GM19238 (cell line): ENCODE data around the gene DQX1.
"Not testable (repeated sequence)": the region's sequence is repeated elsewhere in the genome, so short reads cannot be mapped to it uniquely, and the experiment has no call there.

Experiments
- DNase-seq: peaks from one replicate; pipeline ENCODE4 v3.0.0; 2011; ENCODE audit warnings: low spot score; ENCODE audit not compliant: insufficient read length

Gene DQX1

DNA sequence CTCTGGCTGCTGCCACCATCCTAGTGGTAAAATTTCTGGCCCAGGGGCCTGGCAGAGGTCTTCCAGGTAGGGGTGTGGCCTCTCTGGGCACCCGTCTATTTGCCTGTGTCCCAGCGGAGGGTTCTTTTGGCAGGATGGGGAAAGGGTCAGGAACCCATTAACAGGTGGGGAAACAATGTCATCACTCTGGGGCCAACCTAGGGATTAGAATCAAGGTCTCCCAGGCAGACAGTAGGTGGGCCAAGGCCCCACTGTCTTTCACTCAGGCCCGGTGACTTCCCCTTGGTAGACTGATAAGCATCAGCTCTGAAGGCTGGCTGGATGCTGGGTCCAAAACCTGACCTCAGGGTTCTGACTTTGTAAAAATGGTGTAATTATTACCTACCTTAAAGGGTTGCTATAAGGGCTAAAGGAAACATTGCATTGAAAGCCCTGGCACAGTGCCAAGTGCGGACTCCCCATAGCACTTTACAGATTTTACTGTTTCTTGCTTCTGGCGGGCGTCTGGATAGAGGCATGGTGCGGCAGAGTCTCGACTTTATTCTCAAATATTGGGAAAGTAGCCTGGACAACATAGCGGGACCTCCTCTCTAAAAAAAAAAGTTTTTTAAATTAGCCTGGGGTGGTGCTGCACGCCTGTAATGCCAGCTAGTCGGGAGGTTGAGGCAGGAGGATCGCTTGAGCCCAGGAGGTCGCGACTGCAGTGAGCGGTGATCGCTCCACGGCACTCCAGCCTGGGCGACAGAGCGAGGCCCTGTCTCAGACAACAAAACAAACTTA lies 28.8 kb downstream of the DQX1 start:
- no peak for DNase-seq

DNA sequence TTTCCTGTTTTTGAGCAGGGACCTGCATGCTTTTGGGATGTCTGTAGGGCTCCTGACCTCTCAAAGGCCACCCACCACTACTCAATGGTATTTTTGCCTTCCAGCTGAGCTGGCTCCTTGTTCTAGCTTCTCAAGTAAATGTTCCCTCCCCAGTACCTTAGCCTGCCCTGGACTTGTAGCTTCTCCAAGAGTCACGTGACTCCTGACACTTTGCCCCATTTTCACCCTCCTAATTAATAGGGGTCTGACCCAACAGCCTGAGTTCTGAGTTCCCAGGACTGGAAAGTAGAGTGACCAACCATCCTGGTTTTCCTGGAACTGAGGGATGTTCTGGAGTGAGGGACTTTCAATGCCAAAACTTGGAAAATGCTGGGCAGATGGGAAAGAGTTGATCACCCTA lies 30.6 kb downstream of the DQX1 start:
- no peak for DNase-seq

DNA sequence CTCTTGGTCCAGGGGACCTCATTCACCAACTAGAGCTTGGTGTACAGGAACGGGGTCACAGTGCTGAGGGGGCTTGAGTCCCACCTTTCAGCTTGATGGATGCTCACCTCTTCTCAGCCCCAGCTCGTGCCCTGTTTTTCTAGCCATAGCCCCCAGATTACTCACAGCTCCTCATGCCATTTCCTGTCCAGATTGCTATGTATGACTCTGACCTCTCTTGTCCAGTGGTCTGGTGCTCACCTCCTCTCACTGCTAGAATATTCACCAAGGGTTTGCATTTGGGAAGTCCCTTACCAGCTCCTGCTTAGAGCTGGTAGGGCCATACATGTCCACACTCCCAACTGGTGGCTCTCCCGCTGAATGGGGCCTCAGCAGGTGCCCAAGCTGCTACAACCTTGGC lies 32.5 kb downstream of the DQX1 start:
- no peak for DNase-seq

DNA sequence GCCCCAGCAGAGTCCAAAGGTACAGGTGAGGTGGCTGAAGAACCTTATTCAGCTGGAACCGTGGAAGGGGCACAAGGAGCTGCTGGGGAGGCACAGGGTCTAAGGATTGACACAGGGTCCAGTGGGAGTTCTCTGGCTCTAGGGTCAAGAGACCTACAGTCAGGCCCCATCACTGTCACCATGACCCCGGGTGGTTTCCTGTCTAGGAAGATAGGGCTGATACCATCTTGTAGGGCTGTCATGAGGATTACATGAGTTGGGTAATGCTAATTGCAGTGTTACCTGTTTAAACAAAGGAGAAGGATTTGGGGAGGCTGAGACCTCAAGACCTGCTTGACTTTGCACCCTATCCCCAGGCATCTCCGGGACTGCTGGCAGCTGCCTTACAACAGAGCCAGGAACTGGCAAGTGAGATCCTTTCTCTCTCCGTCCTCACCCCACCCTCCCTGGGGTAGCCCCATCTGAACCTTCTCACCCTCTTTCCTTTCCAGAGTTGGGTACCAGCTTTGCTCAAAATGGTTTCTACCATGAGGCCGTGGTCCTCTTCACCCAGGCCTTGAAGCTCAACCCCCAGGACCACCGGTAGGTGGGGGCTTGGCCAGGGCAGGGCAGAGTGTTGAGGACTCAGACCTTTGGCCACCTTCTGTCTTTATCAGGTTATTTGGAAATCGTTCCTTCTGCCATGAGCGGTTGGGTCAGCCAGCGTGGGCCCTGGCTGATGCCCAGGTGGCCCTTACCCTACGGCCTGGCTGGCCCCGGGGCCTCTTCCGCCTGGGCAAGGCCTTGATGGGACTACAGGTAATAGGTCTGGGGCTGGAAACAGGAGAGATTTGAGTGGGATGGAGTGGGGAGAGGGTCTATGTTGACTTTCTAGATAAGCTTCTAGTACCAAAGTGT lies 34.1 kb downstream of the DQX1 start:
- no peak for DNase-seq

DNA sequence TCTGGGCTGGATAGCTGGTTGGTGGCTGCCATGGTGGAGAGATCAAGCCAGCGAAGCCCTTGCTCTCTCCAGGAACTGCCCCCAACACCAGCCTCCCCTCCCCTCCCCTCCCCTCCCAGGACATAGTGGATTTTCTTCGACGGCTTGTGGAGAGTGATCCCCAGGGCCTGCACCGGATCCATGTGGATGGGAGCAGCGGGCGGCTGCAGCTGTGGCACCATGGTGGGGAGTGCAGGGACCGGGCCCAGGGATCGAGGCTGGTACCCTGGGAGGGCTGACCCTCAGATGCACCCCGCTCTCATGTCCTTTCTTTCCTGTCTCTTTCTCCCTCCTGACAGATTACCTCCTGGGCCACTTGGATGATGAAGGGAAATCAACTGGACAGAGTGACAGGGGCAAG lies 36.1 kb downstream of the DQX1 start:
- DNase-seq, result no peak

DNA sequence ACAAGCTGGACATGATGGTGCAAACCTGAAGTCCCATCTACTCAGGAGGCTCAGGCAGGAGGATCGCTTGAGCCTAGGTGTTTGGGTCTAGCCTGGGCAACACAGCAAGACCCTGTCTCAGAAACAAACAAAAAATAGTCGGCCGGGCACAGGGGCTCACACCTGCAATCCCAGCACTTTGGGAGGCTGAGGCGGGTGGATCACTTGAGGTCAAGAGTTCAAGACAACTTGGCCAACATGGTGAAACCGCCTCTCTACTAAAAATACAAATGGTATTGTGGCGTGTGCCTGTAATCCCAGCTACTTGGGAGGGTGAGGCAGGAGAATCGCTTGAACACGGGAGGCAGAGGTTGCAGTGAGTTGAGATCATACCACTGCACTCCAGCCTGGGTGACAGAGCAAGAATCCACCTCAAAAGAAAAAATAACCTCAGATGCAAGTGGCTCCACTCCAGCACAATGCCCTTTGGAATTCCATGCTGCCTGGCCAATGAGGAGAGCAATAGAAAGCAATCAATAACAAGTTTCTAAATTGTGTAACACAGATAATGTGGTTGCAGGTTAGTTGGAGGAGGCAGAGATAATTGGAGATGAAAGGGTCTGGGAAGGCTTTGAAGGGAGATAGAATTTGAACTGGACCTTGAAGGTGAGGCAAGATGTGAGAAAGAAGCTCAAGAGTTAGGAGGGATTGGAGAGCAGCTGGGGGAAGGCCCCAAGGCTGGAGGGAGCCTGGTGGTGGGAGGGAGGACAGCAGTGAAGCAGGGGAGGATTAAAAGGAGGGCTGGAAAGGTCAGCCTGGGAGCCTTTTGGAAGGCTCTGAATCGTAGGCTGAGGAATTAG lies 37.2 kb downstream of the DQX1 start:
- no peak for DNase-seq

DNA sequence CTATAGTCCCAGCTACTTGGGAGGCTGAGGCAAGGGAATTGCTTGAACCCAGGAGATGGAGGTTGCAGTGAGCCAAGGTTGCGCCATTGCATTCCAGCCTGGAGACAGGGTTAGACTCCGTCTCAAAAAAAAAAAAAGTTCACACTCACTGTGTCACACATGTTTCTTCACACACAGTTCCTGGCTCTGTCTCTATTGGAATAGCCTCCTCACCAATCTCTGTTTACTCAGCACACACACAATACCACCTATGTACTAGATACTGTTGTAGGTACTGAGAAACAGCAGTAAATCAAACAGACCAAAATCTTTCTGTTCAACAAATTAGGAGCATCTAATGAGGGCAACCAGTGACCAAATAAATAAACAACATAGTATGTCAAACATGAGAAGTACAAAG lies 39.9 kb downstream of the DQX1 start:
- no peak for DNase-seq

DNA sequence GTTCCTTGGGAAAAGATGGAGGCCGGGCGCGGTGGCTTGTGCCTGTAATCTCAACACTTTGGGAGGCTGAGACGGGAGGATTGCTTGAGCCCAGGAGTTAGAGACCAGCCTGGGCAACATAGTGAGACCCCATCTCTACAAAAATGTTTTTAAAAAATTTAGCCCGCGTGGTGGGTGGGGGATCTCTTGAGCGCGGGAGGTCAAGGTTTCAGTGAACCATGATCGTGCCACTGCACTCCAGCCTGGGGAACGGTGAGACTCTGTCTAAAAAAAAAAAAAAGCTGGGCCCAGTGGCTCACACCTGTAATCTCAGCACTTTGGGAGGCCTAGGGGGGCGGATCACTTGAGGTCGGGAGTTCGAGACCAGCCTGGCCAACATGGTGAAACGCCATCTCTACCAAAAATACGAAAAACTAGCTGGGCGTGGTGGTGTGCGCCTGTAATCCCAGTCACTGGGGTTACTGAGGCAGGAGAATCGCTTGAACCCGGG lies 42.3 kb downstream of the DQX1 start:
- DNase-seq, result not testable (repeated sequence)

DNA sequence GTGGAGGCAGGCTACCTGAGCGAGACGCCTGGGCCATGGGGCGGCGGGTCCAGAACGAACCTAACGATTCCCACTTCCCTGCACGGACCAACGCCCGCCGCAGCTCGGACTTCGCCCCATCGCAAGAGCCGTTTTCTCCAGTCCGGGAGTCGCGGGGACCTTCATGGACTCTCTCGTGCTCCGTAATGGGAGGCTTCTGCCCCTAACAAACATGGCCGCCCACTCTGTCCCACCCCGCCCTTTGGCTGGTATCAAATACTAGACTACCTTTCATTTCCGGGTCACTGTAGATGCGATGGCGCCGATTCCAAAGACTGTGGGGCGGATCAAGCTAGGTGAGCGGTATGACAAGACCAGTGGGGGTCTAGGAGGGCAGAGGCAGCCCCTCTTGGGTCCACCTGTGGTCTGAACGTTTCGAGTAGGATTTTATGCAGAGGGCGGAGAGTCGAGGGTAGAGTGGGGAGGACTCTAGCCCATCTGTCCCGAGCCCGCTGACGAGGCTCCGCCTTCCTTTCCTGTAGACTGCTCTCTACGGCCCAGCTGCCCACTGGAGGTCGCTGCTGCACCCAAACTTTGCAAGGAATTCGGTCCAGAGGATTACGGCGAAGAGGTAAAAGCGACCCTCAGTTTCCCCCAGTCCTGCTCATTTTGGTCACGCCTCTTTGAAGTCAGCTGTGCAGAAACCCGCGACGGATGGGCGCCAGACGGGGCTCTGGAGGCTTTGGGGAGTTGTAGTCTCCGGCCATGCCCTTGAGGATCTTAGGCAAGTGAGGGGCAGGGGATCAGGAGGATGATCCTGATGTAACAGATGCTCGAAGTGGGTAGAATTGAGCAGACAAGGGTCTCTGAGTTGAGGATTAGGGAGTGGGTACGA lies 43.0 kb downstream of the DQX1 start, which contains the start of the genes CCDC142 and TTC31:
TSS of gene CCDC142 (minus strand) at position 198 of the 874 bp plus-strand sequence. CDS start at position 37, 161 bp downstream.
TSS of gene TTC31 (plus strand) at position 281 of the 874 bp plus-strand sequence. CDS start at position 296, 15 bp downstream.
- DNase-seq, result peak; percentile 87

DNA sequence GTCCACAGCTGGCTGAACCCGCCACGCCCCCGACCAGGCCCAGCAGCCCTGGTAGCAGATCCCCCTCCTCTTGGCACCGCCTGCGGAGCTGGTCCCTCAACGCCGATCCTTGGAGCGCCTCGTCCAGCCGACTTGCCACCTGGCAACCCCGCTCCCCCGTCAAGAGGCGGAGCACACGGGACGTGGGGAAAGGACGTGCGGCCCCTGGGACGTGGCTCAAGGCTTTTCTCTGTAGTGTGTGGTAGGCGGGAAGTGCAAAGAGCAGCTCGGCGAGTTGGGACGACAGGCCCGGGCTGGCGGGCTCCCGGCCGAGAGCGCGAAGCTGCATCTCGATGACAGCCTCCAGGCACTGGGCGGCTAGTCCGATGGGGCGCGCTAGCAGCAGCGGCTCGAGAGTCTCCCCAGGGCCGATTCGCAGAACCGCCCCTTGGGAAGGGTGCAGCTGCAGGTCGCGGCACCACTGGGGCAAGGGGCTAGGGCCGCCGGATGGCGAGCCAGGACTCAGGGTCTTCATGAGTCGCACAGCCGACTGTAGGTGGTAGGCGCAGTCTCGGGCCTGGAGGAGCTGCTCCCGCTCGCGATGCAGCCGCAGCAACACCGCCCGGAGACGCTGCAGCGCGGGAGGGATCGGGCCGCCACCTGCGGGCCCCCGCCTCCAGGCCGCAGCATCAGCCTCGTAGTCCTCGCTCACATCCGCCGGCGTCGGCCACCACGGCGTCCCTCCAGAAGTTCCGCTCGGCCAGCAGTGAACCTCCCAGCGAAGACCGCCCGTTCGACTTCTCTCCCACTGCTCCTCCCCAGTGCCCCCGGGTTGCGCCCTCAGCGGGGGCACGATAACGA lies 43.9 kb downstream of the DQX1 start:
- DNase-seq, result no peak

DNA sequence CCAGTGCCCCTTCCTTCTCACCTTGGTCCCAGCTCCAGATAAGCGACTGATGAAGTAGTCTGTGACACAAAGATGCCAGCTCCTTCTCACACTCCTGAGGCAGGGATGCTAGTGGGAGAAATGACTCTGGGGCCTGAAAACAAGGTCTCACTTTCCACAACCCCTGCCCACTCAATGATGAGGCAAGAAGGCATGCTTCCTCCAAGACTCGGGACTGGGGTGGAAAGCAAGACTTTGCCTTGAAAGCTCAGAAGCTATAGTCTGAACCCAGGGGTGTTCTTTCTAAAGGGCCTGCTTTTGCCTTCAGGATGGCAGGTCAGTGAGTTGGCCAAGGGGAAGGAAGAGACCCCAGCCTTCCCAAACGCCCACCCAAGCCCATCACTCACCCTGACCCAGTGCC lies 44.6 kb downstream of the DQX1 start:
- DNase-seq, result no peak

DNA sequence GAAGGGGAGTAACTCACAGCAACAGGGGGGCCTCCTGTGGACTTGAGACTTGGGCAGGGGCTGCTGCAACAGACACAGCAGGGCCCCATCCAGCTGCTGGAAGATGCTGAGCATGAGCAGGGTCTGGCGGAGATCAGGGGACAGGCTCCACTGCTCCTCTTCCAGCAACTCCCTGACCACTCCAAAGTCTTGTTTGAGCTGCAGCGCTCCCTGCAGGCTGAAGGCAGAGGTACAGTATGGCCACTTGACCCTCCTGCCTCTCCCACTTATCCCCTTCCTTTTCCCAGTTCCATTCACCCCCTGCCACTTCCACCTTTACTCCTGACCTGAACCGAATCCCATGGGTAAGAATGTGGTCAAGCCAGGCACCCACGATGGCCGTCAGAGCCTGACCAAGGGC lies 51.1 kb downstream of the DQX1 start:
- no peak for DNase-seq

DNA sequence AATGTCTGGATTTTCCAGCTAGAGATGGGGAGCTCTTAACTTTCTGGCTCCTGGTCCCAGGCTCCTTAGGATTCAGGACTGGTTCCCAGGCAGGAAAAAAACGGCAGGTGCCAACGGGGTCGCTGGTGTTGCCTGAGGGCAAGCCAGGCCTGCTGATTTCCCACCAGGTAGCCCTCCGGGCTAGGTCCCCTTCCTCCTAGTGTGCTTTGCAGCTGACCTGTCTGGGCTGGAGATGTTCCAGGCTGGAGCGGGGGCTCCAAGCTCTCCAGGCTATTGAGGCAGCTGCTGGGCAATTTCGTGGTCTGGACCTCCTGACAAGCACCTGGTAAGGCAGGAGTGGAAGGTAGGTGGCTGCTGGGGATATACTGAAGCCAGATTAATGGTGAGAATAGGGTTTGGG lies 51.5 kb downstream of the DQX1 start:
- DNase-seq, result no peak

DNA sequence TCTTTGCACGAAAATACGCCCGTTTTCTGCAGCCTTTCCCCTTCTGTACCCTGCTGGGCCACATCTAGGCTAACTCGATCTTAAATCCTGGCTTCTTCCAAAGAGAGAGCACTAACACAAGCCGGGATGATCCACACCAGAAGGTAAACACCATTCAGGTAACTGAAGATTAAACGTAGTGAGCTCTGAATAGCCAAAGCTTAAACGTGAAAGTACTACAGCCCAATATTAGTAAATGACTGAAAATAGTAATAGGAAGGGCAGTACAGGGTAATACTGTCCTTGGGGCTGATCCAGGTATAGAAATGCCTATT lies 53.1 kb downstream of the DQX1 start:
- DNase-seq, result no peak

DNA sequence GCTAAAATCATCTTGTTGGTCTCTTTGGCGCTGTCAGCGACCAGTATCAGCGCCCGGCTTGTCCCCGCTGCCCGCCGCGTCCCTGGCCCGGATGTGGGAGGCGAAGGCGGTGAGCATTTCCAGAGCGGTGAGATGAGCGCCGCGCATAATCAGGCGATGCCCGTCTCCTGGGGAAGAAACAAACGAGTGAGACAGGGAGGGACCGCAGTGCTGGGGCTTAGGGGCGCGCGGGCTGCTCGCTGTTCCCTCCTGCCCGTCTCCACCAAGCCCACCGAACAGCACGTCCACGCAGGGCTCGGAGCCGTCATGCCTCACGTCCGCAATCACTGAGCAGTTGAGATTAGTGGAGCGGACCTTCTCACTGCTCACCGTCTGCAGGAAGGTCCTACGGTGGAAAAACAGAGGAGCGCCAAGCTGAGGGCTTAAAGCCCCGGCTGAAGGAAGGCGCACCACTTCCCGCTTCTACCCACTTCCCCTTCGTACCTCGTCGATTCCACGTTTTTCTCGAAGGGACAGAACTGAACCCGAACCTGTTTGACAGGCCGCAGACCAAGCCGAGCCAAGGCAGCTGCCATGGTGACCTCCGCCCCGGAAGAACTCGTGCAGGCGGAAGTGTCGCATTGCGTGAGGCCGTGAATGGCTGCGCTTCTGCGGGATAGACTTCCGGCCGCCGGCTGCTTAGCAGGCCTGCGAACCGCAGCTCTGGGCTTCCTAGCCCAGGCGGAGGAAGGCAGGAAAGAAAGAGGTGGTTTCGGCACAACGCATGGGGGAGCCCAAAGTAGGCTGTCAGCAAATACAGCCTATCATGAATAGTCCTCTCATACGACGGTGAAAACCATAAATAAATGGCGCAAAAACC lies 53.7 kb downstream of the DQX1 start, which contains the start of gene MRPL53:
TSS of gene MRPL53 (minus strand) at position 595 of the 859 bp plus-strand sequence. CDS start at position 575, 20 bp downstream.
- peak; percentile 76 for DNase-seq

DNA sequence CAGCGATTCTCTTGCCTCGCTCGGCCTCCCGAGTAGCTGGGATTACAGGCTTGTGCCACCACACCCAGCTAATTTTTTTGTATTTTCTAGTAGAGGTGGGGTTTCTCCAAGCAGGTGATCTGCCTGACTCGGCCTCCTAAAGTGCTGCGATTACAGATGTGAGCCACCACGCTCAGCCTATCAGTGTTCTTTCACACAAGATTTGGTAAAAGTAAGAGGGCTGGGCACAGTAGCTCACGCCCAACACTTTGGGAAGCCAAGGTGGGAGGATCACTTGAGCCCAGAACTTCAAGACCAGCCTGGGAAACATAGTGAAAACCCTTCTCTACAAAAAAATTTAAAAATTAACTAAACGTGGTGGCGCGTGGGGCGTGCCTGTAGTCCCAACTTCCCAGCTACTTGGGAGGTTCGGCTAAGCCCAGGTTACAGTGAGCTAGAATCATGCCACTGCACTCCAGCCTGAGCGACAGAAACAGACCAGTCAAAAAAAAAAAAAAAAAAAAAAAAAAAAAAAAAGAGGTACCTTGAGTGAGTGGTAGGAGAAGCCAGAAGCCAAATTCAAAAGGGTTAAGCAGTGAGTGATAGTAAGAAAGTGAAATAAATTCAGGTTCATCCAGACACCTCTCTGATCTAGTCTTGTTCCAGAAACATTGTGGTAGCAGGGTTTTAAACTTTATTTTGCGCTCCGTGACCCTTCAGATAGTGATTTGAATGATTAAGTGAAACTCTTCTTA lies 54.5 kb downstream of the DQX1 start:
- no peak for DNase-seq

DNA sequence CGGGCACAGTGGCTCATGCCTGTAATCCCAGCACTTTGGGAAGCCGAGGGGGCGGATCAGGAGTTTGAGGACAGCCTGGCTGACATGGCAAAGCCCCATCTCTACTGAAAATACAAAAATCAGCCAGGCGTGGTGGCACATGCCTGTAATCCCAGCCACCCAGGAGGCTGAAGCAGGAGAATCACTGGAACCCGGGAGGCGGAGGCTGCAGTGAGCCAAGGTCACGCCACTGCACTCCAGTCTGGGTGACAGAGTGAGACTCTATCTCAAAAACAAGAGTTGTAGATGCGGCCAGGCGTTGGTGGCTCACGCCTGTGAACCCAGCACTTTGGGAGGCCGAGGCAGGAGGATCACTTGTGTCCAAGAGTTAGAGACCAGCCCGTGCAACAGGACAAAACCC lies 55.3 kb downstream of the DQX1 start:
- DNase-seq, result not testable (repeated sequence)
